OCI-M2 (cell line): ENCODE data around the gene ACTL7B.
"Not testable (repeated sequence)": the region's sequence is repeated elsewhere in the genome, so short reads cannot be mapped to it uniquely, and the experiment has no call there.

ENCODE experiments used
- DNase-seq: peaks from one replicate; lab custom pipeline; 2025; ENCODE audit not compliant: unreplicated experiment; lab: John Stamatoyannopoulos, UW

Gene ACTL7B

GRCh38 chr9:108869092-108869725 lies 13.4 kb upstream of the ACTL7B start:
- DNase-seq, result no peak

- DNase-seq, result no peak
These were observed 12.0 kb upstream of the ACTL7B start for GRCh38 chr9:108867829-108868228.

DNA sequence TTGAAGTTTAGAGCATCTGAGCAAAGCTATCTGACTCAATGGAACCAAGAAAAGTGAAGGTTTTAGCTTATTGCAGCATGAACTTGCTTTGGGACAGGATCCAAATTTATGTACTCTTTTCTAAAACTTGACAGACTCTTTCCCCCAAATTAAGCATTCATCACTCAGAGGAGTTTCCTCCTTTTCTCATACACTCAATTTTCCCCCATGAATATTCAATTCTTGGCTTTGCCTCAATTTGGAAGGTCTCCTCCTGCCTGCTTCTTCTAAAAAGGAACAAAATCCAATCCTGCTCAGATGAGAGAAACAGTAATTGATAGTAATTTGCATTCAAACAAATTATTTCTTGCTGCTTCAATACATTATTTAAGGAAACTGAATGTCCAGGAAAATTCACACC lies 11.3 kb upstream of the ACTL7B start:
- no peak for DNase-seq

GRCh38 chr9:108866001-108866420 lies 10.2 kb upstream of the ACTL7B start:
- no peak for DNase-seq

DNA sequence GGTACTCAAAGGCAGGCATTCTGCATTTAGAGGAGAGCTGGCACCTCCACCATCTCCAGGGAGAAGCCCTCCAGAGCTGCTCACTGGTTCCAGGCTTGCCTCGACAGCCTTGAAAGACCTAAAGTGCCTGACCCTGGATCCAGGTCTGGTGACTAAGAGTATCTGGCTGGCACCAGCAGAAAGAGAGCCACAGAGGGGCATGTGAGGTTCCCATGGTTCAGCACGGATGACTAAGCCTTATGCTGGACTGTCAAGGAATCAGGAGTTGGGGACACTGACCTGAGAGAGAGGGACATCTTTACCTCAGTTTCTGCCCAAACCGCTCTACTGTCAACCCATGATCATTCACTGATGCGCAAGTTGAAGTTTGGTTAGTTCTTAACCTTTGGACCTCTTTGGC lies 9.3 kb upstream of the ACTL7B start:
- no peak for DNase-seq

DNA sequence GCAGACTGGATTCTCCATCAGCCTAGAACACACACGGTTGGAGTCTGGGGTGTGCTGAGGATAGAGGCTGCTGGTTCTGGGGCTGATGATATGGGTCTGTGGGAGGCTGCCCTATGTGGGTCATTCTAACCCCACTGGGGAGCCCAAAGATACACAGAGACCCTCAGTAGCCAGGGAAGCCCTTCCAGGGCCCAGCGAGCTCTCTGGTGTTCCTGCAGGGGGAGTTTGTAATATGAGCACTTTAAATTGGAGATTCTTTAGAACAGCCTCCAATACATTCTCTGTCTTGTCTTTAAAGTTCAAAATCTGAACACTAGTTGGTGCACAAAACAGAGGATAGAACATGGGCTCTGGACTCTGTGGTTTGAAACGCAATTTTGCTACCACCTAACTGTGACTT lies 8.7 kb upstream of the ACTL7B start:
- DNase-seq, result no peak

GRCh38 chr9:108863891-108864290 lies 8.1 kb upstream of the ACTL7B start:
- DNase-seq, result no peak

GRCh38 chr9:108861997-108862396 lies 6.2 kb upstream of the ACTL7B start, which contains the start of gene ACTL7A:
TSS of gene ACTL7A (plus strand) at chr9:108862266. CDS start at chr9:108862323, 57 bp downstream.
- no peak for DNase-seq

- DNase-seq, result no peak
These were observed 5.7 kb upstream of the ACTL7B start for GRCh38 chr9:108861464-108861863.

GRCh38 chr9:108860764-108861163 lies 5.0 kb upstream of the ACTL7B start:
- no peak for DNase-seq

DNA sequence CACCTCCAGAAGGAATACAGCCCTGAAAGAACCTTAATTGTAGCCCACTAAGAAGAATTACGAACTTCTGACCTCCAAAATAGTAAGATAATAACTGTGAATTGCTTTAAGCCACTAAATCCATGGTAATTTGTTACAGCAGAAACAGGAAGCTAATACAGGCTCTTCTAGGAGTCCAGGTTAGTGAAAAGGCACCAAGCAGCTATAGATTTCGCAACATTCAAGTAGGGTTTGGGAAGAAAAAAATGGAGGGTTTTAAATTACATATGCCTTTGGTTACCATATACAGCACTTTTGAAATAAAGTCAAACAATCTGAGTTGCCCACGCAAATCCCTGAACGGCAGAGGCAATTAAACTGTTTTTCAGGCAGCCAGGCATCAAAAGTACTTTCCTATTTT lies 4.6 kb upstream of the ACTL7B start:
- no peak for DNase-seq

DNA sequence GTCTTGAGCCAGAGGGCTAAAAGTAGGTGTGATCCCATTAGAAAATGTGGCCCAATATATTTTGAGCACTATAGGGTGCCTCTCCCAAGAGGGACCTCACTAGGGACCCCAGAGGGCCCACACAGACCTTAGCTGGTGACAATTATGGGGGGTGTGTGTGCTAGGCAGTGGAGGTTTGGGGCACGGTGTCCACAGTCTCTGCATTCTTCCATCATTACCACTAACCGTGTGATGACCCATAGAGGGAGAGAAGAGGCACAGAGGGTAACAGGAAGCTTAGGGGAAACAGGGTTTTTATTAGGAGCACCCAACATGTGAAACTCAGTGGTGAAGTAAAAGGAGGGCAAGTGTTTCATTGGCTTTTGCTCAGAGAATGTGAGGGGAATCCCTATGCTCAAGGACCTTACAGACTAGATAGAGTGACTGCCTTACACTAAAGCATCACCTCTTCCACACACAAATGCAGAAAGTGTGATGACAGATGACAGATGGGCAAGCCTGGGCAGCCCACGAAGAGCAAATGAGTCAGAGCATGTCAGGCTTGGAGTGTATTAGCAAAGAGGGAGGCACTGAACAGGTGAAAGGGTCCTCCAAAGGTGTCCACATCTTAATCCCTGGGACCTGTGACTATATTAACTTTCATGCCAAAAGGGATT lies 3.8 kb upstream of the ACTL7B start:
- no peak for DNase-seq

DNA sequence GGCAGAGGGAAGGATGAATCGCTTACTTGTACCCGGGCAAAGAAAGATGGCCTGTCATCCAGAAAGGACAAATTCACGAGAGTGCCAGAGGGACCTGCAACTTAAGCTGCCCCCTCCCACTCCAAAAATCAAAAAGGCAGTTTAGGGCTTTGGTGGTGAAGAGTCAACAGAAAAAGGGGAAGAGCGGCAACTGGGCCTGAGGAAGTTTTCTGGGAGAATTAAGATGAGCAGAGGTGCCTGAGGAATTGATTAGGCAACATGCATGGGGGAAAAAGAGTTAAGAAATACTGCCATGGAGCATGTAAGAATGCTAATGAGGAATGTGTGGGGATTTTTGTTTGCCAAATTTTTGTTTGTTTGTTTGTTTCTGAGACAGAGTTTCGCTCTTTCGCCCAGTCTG lies 1.8 kb upstream of the ACTL7B start:
- no peak for DNase-seq

GRCh38 chr9:108855529-108855886 lies 278 bp downstream of the ACTL7B start:
- DNase-seq, result no peak

DNA sequence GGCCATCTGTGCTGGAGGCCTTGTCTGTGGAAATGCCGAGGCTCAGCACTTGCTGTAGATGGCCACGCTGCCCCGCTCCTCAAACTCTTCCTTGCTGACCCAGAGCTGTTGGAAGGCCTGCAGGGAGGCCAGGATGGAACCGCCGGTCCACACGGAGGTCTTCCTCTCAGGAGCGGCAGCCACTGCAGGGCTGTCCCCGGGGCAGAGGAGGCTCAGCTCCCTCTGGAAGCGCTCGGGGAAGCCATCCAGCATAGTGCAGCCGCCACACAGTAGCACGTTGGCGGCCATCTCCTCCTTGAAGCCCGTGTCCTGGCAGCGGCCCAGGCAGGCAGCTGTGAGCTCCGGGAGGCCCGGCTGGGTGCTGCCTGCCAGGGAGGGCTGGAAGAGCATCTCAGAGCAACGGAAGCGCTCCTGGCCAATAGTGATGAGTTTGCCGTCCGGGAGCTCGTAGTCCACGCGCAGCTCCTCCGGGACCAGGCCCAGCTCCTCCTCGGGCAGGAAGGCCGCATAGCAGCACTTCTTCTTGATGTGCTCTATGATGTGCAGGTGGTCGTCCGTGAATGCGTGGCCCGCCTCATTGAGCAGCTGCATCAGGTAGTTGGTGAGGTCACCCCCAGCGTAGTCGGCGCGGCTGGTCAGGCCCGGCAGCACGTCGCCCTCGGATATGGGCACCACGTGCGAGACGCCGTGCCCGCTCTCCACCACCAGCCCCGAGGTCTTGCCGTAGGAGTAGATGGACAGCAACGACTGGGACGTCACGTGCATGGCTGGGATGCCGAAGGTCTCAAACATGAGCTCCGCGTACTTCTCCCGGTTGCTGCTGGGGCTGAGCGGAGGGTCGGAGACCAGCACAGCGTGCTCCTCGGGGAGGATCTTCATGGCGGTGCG lies 901 bp downstream of the ACTL7B start:
- no peak for DNase-seq

GRCh38 chr9:108854094-108854493 lies 1.7 kb downstream of the ACTL7B start:
- no peak for DNase-seq

DNA sequence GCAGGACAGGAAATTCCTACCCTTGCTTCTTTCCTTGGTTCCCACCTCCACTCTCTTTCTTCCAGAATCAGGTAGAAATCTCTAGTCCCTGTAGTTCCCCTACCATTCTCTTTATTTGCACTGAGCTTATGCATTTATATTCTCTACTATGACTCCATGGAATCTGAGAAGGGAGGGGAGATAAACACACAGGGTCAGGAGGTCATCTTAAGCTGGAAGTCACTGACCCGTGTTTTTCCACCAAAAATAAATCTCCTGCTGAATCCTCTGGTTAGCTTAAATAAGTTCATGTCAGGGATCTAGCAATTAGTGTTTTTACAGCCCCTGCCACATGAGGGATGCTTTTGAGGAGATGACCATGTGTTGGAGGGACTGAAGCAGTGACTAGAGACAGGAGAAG lies 3.7 kb downstream of the ACTL7B start:
- DNase-seq, result no peak

DNA sequence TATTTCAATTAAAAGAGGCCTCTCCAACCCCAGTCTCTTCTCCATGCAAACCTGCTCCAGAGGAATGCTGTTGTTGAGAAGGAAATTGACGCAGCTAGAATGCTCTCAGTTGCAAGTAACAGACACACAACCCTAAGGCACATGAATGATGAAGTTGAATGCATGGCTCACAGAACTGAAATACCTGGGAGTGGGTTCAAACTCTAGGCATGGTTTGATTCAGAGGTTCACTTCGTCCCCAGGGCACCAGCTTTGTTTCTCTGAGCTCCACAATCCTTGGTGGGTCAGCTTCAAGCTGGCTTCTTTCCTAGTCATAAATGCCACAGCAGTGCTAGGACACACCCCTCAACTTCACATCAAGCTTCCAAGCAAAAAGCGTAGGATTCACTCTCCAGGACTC lies 4.6 kb downstream of the ACTL7B start:
- no peak for DNase-seq

GRCh38 chr9:108850293-108850897 lies 5.4 kb downstream of the ACTL7B start:
- no peak for DNase-seq

- DNase-seq, result not testable (repeated sequence)
These were observed 7.5 kb downstream of the ACTL7B start for GRCh38 chr9:108848296-108848695.

GRCh38 chr9:108845947-108846346 lies 9.8 kb downstream of the ACTL7B start:
- DNase-seq, result no peak

- DNase-seq, result no peak
These were observed 10.3 kb downstream of the ACTL7B start for GRCh38 chr9:108845507-108845906.
